MCF 10A (cell line): ENCODE measurements around the gene ARPC5L. TPM values are rescaled to one million over a fixed set of nuclear protein-coding genes. Genes with fewer than 3 reads are reported as not detected.

ENCODE experiments used
- BruUV-seq: library from RNA; stranded (reverse); fragments of 400-500 nt; replicated peaks from 2 replicates; lab custom pipeline; 2021; lab: Mats Ljungman, UMichigan
- CTCF ChIA-PET: fragments of 300-600 bp; sonication (Branson Sonifier 250); formaldehyde crosslinking; extraction: SDS; loops from one replicate; lab custom pipeline; 2021; ENCODE audit warnings: antibody characterized with exemption, inconsistent platforms; lab: Yijun Ruan, JAX
- POLR2A ChIA-PET: fragments of 300-600, 350-650 bp; sonication (Branson Sonifier 250); formaldehyde crosslinking; extraction: SDS; loops from one replicate; lab custom pipeline; 2020; ENCODE audit warnings: antibody characterized with exemption, inconsistent platforms; lab: Yijun Ruan, JAX
- DNase-seq: peaks from one replicate; pipeline ENCODE4 v3.0.0-alpha.2; 2018; ENCODE audit not compliant: unreplicated experiment
- H3K27ac Mint-ChIP-seq: one replicate; pipeline ENCODE4 v1.8.0; 2022; ENCODE audit warnings: mild to moderate bottlenecking, low read depth, mixed read lengths; ENCODE audit not compliant: unreplicated experiment
- H3K27me3 Mint-ChIP-seq: one replicate; pipeline ENCODE4 v1.8.0; 2022; ENCODE audit warnings: mixed read lengths; ENCODE audit not compliant: insufficient read depth, unreplicated experiment
- H3K36me3 Mint-ChIP-seq: one replicate; pipeline ENCODE4 v1.8.0; 2022; ENCODE audit warnings: mild to moderate bottlenecking, moderate library complexity, mixed read lengths; ENCODE audit not compliant: insufficient read depth, unreplicated experiment
- H3K4me1 Mint-ChIP-seq: one replicate; pipeline ENCODE4 v1.8.0; 2022; ENCODE audit warnings: mixed read lengths; ENCODE audit not compliant: insufficient read depth, unreplicated experiment
- H3K4me3 Mint-ChIP-seq: one replicate; pipeline ENCODE4 v1.8.0; 2022; ENCODE audit warnings: mild to moderate bottlenecking, moderate library complexity, mixed read lengths; ENCODE audit not compliant: unreplicated experiment
- H3K9me3 Mint-ChIP-seq: one replicate; pipeline ENCODE4 v1.8.0; 2022; ENCODE audit warnings: mixed read lengths; ENCODE audit not compliant: unreplicated experiment
- CTCF ChIP-seq: fragments of 200-600 bp; IDR thresholded peaks from one replicate; pipeline ENCODE4 v1.8.0; 2022; ENCODE audit warnings: antibody characterized with exemption, mild to moderate bottlenecking; ENCODE audit not compliant: unreplicated experiment
- intact Hi-C: fragments of 100-400 bp; cut with micrococcal nuclease; formaldehyde crosslinking; loops from 2 replicates; pipeline ENCODE4 v1.14.1; 2022
- total RNA-seq: library from RNA; stranded (reverse); gene quantifications from 2 replicates; pipeline ENCODE4 v1.2.3, GENCODE V29; 2022

The ARPC5L gene
- total RNA-seq, 1 experiment from 2014 or later: 72.5 TPM

- Mint-ChIP-seq H3K4me1 (peaks cover 16% of the 10 kb centered on the region), H3K27me3 (no peaks in the 10 kb centered on the region), H3K4me3 (no peak overlapping the region), H3K27ac (no peak overlapping the region), H3K9me3 (no peaks in the 10 kb centered on the region), H3K36me3 (peaks cover 59% of the 10 kb centered on the region)
- intact Hi-C loops: no loop called here
- DNase-seq: no peak
- no TSS peak for BruUV-seq
- ChIA-PET CTCF (interaction anchor here (0.7 to 29.4 kb wide), 7 partner anchors 9 to 83 kb away, joined by 3 to 927 read pairs (median 3); partner anchors contain the start of genes NR6A1 and OLFML2A), POLR2A (interaction anchor here (1.4 to 15.3 kb wide), 4 partner anchors 12 to 84 kb away, joined by 3 to 299 read pairs (median 13); partner anchors contain the start of genes NR6A1 and OLFML2A)
- no peak for TF ChIP-seq CTCF
Observed at GRCh38 chr9:124857533-124858162, 4.3 kb upstream of the ARPC5L start.

GRCh38 chr9:124858330-124859046 is 3.4 kb upstream of the ARPC5L start:
- no peak for TF ChIP-seq CTCF
- DNase-seq: no peak
- no TSS peak for BruUV-seq
- intact Hi-C loops: no loop called here
- Mint-ChIP-seq H3K9me3 (no peaks in the 10 kb centered on the region), H3K36me3 (peaks cover 59% of the 10 kb centered on the region), H3K4me1 (peaks cover 15% of the 10 kb centered on the region), H3K27ac (no peak overlapping the region), H3K4me3 (no peak overlapping the region), H3K27me3 (no peaks in the 10 kb centered on the region)
- ChIA-PET POLR2A (interaction anchor here (0.8 to 15.3 kb wide), 4 partner anchors 11 to 378 kb away, joined by 3 to 299 read pairs (median 76); partner anchors contain the start of genes NR6A1 and OLFML2A), CTCF (interaction anchor here (0.9 to 29.4 kb wide), 5 partner anchors 8 to 84 kb away, joined by 3 to 927 read pairs (median 3); partner anchors contain the start of genes NR6A1 and OLFML2A)

- ChIA-PET CTCF (interaction anchor here (0.6 to 29.4 kb wide), 9 partner anchors 9 to 149 kb away, joined by 3 to 927 read pairs (median 3); partner anchors contain the start of genes NR6A1 and OLFML2A), POLR2A (interaction anchor here (0.6 to 15.3 kb wide), 11 partner anchors 11 to 447 kb away, joined by 3 to 299 read pairs (median 14); partner anchors contain the start of genes NR6A1 and OLFML2A)
- TF ChIP-seq CTCF: no peak
- Mint-ChIP-seq H3K4me1 (peaks cover 22% of the 10 kb centered on the region), H3K27me3 (no peaks in the 10 kb centered on the region), H3K4me3 (peak overlapping the region; percentile 81), H3K36me3 (peaks cover 59% of the 10 kb centered on the region), H3K27ac (peak overlapping the region; percentile 77), H3K9me3 (no peaks in the 10 kb centered on the region)
- DNase-seq: no peak
- no TSS peak for BruUV-seq
- intact Hi-C loops: loop anchor here (5.0 kb wide), 1 partner anchor 512 kb away; no protein-coding TSS in a partner anchor
Observed at GRCh38 chr9:124859803-124860581, 1.9 kb upstream of the ARPC5L start.
